C4-2B (cell line): ENCODE results near the gene NBEAL1.
"Not testable (repeated sequence)": the region's sequence is repeated elsewhere in the genome, so short reads cannot be mapped to it uniquely, and the experiment has no call there.

Source experiments
- ZFX ChIP-seq: fragments of 450-650 bp; IDR thresholded peaks from 2 replicates; pipeline ENCODE4 v1.6.1; 2017
- TF ChIP-seq, protein P1 (sequence below): fragments of 450-650 bp; conservative IDR thresholded peaks from 2 replicates; pipeline ENCODE4 v1.5.1; 2017; ENCODE audit warnings: mild to moderate bottlenecking

DNA sequence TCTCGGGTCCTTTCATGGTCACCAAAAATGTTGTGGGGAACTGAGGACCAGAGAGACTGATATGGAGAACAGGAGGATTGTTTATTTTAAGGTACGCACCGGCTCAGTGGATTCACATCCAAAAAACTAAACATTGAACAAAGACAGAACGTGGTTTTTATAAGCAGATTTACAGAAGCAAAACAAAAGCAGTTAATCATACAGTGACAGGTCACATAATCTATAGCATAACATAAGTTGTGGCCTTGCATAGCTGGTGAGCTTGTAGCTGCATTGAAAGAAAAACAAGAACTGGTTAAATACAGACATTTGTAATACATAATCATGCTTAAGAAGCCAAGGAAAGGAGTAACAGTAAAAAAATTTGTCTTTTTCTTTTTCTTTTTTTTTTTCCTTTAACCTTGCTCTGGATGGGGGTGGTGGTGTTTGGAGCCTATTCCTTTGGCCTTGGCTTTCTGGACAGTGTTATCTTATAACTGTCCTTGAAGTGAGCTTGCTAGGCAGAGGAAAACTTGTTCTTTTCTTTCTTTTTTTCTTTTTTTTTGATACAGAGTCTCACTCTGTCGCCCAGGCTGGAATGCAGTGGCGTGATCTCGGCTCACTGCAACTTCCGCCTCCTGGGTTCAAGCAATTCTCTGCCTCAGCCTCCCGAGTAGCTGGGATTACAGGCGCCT is 238.9 kb downstream of the NBEAL1 start:
- TF ChIP-seq, protein P1, sequence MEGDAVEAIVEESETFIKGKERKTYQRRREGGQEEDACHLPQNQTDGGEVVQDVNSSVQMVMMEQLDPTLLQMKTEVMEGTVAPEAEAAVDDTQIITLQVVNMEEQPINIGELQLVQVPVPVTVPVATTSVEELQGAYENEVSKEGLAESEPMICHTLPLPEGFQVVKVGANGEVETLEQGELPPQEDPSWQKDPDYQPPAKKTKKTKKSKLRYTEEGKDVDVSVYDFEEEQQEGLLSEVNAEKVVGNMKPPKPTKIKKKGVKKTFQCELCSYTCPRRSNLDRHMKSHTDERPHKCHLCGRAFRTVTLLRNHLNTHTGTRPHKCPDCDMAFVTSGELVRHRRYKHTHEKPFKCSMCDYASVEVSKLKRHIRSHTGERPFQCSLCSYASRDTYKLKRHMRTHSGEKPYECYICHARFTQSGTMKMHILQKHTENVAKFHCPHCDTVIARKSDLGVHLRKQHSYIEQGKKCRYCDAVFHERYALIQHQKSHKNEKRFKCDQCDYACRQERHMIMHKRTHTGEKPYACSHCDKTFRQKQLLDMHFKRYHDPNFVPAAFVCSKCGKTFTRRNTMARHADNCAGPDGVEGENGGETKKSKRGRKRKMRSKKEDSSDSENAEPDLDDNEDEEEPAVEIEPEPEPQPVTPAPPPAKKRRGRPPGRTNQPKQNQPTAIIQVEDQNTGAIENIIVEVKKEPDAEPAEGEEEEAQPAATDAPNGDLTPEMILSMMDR, result not testable (repeated sequence)
- TF ChIP-seq ZFX, result not testable (repeated sequence)
